Hepatocyte (in vitro differentiated cells): ENCODE data around the gene GSTA5. TPM values are rescaled to one million over a fixed set of nuclear protein-coding genes. Genes with fewer than 3 reads are reported as not detected.
"Not testable (repeated sequence)": the region's sequence is repeated elsewhere in the genome, so short reads cannot be mapped to it uniquely, and the experiment has no call there.

Experiments used
- DNase-seq: peaks from one replicate; pipeline ENCODE4 v3.0.0-alpha.2; 2016; ENCODE audit warnings: low spot score
- H2AFZ ChIP-seq: fragments of 200-600 bp; sonication (generic); 2 replicates; pipeline ENCODE4 v1.6.0; 2016; ENCODE audit warnings: antibody characterized with exemption, mild to moderate bottlenecking
- H3K27ac ChIP-seq: fragments of 200-600 bp; sonication (generic); 2 replicates; pipeline ENCODE4 v1.5.1; 2016; ENCODE audit warnings: mild to moderate bottlenecking
- H3K27me3 ChIP-seq: fragments of 200-600 bp; sonication (generic); 2 replicates; pipeline ENCODE4 v1.6.1; 2016
- H3K36me3 ChIP-seq: fragments of 200-600 bp; sonication (generic); replicated peaks from 2 replicates; pipeline ENCODE4 v1.5.1; 2016; ENCODE audit warnings: low read depth; ENCODE audit not compliant: insufficient read depth
- H3K4me1 ChIP-seq: fragments of 200-600 bp; sonication (generic); 2 replicates; pipeline ENCODE4 v1.5.1; 2016; ENCODE audit warnings: mild to moderate bottlenecking, moderate library complexity; ENCODE audit not compliant: insufficient read depth
- H3K4me2 ChIP-seq: fragments of 200-600 bp; sonication (generic); 2 replicates; pipeline ENCODE4 v1.6.0; 2016
- H3K4me3 ChIP-seq: fragments of 200-600 bp; sonication (generic); 2 replicates; pipeline ENCODE4 v1.5.1; 2016; ENCODE audit warnings: mild to moderate bottlenecking
- H3K79me2 ChIP-seq: fragments of 200-600 bp; sonication (generic); 2 replicates; pipeline ENCODE4 v1.6.0; 2017; ENCODE audit warnings: mild to moderate bottlenecking
- H3K9me2 ChIP-seq: fragments of 200-600 bp; sonication (generic); replicated peaks from 2 replicates; pipeline ENCODE4 v1.6.0; 2017; ENCODE audit warnings: mild to moderate bottlenecking; ENCODE audit not compliant: insufficient read depth
- H3K9me3 ChIP-seq: fragments of 200-600 bp; sonication (generic); 2 replicates; pipeline ENCODE4 v1.5.1; 2016; ENCODE audit warnings: low read depth, mild to moderate bottlenecking
- H4K20me1 ChIP-seq: fragments of 200-600 bp; sonication (generic); 2 replicates; pipeline ENCODE4 v1.6.0; 2016; ENCODE audit warnings: mild to moderate bottlenecking; ENCODE audit not compliant: insufficient read depth, poor library complexity, severe bottlenecking
- EZH2 ChIP-seq: fragments of 200-600 bp; sonication (generic); IDR thresholded peaks from 2 replicates; pipeline ENCODE4 v1.6.1; 2016; ENCODE audit warnings: antibody characterized with exemption, mild to moderate bottlenecking, borderline replicate concordance
- EZH2phosphoT487 ChIP-seq: fragments of 200-600 bp; sonication (generic); IDR thresholded peaks from one replicate; pipeline ENCODE4 v1.6.1; 2018; ENCODE audit warnings: antibody characterized with exemption, mild to moderate bottlenecking, low read depth, moderate library complexity; ENCODE audit not compliant: unreplicated experiment, severe bottlenecking
- WGBS: methylation state at CpG from one replicate; pipeline ENCODE4 v1.1.6; 2016; ENCODE audit warnings: low lambda C conversion rate; ENCODE audit errors: missing lambda C conversion rate; 5-methylcytosine and 5-hydroxymethylcytosine counted together
- polyA plus RNA-seq: library from polyadenylated mRNA; unstranded; fragments of >200 nt; fragmentation: Nextera tagmentation; extraction: Ambion mirVana; gene quantifications from 2 replicates; pipeline ENCODE4 v1.2.1, GENCODE V29; 2016
- total RNA-seq: library from RNA; depleted of rRNA; stranded (reverse); fragments of >200 nt; gene quantifications from 2 replicates; pipeline ENCODE4 v1.2.3, GENCODE V29; 2014
- TF ChIP-seq, protein P1 (sequence below): fragments of 200-600 bp; sonication (generic); IDR thresholded peaks from 2 replicates; pipeline ENCODE4 v1.5.1; 2016; ENCODE audit warnings: antibody characterized with exemption, mild to moderate bottlenecking; ENCODE audit not compliant: poor library complexity

Gene GSTA5
- total and polyA plus RNA-seq, 2 experiments from 2014 or later, result not detected

GRCh38 chr6:52829046-52829817 is 11.4 kb downstream of the GSTA5 start:
- H3K27me3 ChIP-seq, result no peaks in the 10 kb centered on the region
- H3K9me3 ChIP-seq, result no peaks in the 10 kb centered on the region
- no peak overlapping the region for H3K4me2 ChIP-seq
- DNase-seq, result no peak
- no peaks in the 10 kb centered on the region for H3K4me1 ChIP-seq
- no peak for TF ChIP-seq EZH2
- TF ChIP-seq EZH2phosphoT487, result no peak
- TF ChIP-seq, protein P1, sequence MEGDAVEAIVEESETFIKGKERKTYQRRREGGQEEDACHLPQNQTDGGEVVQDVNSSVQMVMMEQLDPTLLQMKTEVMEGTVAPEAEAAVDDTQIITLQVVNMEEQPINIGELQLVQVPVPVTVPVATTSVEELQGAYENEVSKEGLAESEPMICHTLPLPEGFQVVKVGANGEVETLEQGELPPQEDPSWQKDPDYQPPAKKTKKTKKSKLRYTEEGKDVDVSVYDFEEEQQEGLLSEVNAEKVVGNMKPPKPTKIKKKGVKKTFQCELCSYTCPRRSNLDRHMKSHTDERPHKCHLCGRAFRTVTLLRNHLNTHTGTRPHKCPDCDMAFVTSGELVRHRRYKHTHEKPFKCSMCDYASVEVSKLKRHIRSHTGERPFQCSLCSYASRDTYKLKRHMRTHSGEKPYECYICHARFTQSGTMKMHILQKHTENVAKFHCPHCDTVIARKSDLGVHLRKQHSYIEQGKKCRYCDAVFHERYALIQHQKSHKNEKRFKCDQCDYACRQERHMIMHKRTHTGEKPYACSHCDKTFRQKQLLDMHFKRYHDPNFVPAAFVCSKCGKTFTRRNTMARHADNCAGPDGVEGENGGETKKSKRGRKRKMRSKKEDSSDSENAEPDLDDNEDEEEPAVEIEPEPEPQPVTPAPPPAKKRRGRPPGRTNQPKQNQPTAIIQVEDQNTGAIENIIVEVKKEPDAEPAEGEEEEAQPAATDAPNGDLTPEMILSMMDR, result no peak
- H2AFZ ChIP-seq, result no peak overlapping the region
- no peaks in the 10 kb centered on the region for H3K79me2 ChIP-seq
- H4K20me1 ChIP-seq, result no peaks in the 10 kb centered on the region
- H3K27ac ChIP-seq, result no peak overlapping the region
- H3K4me3 ChIP-seq, result no peak overlapping the region
- H3K36me3 ChIP-seq, result no peaks in the 10 kb centered on the region
- no peaks in the 10 kb centered on the region for H3K9me2 ChIP-seq
- 96% methylated on average over 21 of the region's 37 CpGs for WGBS

- not testable (repeated sequence) for H3K79me2 ChIP-seq, H4K20me1 ChIP-seq, H3K4me1 ChIP-seq, H3K27me3 ChIP-seq, H2AFZ ChIP-seq, H3K27ac ChIP-seq, H3K4me3 ChIP-seq, DNase-seq, H3K9me2 ChIP-seq, H3K36me3 ChIP-seq, H3K9me3 ChIP-seq, H3K4me2 ChIP-seq
- 87% methylated on average over 4 of the region's 4 CpGs for WGBS
Observed at GRCh38 chr6:52828621-52829020, 12.0 kb downstream of the GSTA5 start.

GRCh38 chr6:52827073-52827783 is 13.4 kb downstream of the GSTA5 start:
- DNase-seq, H3K36me3 ChIP-seq, H3K79me2 ChIP-seq, H4K20me1 ChIP-seq, H2AFZ ChIP-seq, H3K4me1 ChIP-seq, H3K27me3 ChIP-seq, H3K9me2 ChIP-seq, H3K27ac ChIP-seq, H3K4me2 ChIP-seq, H3K4me3 ChIP-seq, H3K9me3 ChIP-seq: not testable (repeated sequence)
- WGBS, result 82% methylated on average over 1 of the region's 1 CpG

GRCh38 chr6:52826513-52826912 is 14.1 kb downstream of the GSTA5 start:
- WGBS, result 54% methylated on average over 1 of the region's 1 CpG
- H2AFZ ChIP-seq, result no peak overlapping the region
- no peaks in the 10 kb centered on the region for H3K9me3 ChIP-seq
- TF ChIP-seq EZH2phosphoT487 (no peak), EZH2 (no peak)
- TF ChIP-seq, protein P1, result no peak
- H3K9me2 ChIP-seq, result no peaks in the 10 kb centered on the region
- H3K36me3 ChIP-seq, result no peaks in the 10 kb centered on the region
- DNase-seq, result no peak
- H3K27me3 ChIP-seq, result no peaks in the 10 kb centered on the region
- no peaks in the 10 kb centered on the region for H3K4me1 ChIP-seq
- H3K4me2 ChIP-seq, result no peak overlapping the region
- no peaks in the 10 kb centered on the region for H3K79me2 ChIP-seq
- no peaks in the 10 kb centered on the region for H4K20me1 ChIP-seq
- H3K4me3 ChIP-seq, result no peak overlapping the region
- no peak overlapping the region for H3K27ac ChIP-seq

DNA sequence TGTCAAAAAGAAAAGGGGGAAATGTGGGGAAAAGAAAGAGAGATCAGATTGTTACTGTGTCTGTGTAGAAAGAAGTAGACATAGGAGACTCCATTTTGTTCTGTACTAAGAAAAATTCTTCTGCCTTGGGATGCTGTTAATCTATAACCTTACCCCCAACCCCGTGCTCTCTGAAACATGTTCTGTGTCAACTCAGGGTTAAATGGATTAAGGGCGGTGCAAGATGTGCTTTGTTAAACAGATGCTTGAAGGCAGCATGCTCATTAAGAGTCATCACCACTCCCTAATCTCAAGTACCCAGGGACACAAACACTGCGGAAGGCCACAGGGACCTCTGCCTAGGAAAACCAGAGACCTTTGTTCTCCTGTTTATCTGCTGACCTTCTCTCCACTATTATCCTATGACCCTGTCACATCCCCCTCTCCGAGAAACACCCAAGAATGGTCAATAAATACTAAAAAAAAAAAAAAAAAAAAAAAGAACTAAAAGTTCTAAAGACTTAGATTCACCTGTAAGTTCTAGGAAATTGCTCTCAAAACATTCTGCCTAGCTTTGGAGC is 14.6 kb downstream of the GSTA5 start:
- not testable (repeated sequence) for H3K27ac ChIP-seq
- 64% methylated on average over 4 of the region's 4 CpGs for WGBS

DNA sequence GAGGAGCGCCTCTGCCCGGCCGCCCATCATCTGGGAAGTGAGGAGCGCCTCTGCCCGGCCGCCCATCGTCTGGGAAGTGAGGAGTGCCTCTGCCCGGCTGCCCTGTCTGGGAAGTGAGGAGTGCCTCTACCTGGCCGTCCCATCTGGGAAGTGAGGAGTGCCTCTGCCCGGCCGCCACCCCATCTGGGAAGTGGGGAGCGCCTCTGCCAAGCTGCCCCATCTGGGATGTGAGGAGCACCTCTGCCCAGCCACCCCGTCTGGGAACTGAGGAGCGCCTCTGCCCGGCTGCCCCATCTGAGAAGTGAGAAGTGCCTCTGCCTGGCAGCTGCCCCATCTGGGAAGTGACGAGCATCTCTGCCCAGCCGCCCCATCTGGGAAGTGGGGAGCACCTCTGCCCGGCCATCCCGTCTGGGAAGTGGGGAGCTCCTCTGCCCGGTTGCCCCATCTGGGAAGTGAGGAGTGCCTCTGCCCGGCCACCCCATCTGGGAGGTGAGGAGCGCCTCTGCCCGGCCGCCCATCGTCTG is 15.3 kb downstream of the GSTA5 start:
- H4K20me1 ChIP-seq, H3K27ac ChIP-seq, DNase-seq, H3K36me3 ChIP-seq, H3K79me2 ChIP-seq, H3K27me3 ChIP-seq, H3K4me2 ChIP-seq, H2AFZ ChIP-seq, H3K9me2 ChIP-seq, H3K4me1 ChIP-seq, H3K9me3 ChIP-seq, H3K4me3 ChIP-seq: not testable (repeated sequence)
- WGBS, result 98% methylated on average over 24 of the region's 25 CpGs

More for the DNA sequence above, 14.6 kb downstream of the GSTA5 start:
- not testable (repeated sequence) for H3K27me3 ChIP-seq, H3K4me2 ChIP-seq, H3K4me1 ChIP-seq, H4K20me1 ChIP-seq, H3K79me2 ChIP-seq, H3K36me3 ChIP-seq, H3K9me2 ChIP-seq, H3K9me3 ChIP-seq, H3K4me3 ChIP-seq, H2AFZ ChIP-seq, DNase-seq
